ENCODE measurements around the gene MORC1. TPM values are rescaled to one million over a fixed set of nuclear protein-coding genes. Genes with fewer than 3 reads are reported as not detected.

Gene MORC1
- total RNA-seq, 2 experiments from 2014 or later: not detected

- Mint-ChIP-seq H3K4me3 (peak overlapping the region; percentile 52), H3K9me3 (no peaks in the 10 kb centered on the region), H3K27me3 (no peaks in the 10 kb centered on the region), H3K27ac (no peak overlapping the region), H3K4me1 (ENCODE audit: low read depth) (peaks cover 17% of the 10 kb centered on the region), H3K36me3 (ENCODE audit: low read depth) (no peaks in the 10 kb centered on the region)
- Histone ChIP-seq H3K27me3 (ENCODE audit: control insufficient read depth in 1 of 2, insufficient read depth in 2 of 2, low read length in 2 of 2) (no peaks in the 10 kb centered on the region), H3K27ac (ENCODE audit: low read depth in 1 of 2, low read length in 2 of 2) (no peak overlapping the region), H3K9me3 (ENCODE audit: control insufficient read depth in 1 of 2, insufficient read depth in 1 of 2, low read length in 2 of 2) (peaks cover 0 to 4% of the 10 kb centered on the region in 2 experiments), H3K4me3 (ENCODE audit: low read length) (no peak overlapping the region), H3K36me3 (ENCODE audit: insufficient read depth, low read length) (no peaks in the 10 kb centered on the region), H3K4me1 (ENCODE audit: insufficient read depth, low read length) (peaks cover 6% of the 10 kb centered on the region)
- ChIA-PET CTCF (interaction anchor here (0.6 to 2.6 kb wide), 27 partner anchors 8 to 428 kb away, joined by 3 to 31 read pairs (median 4); no protein-coding TSS in a partner anchor), POLR2A (interaction anchor here (0.6 to 1.5 kb wide), 6 partner anchors 38 to 252 kb away, joined by 3 to 15 read pairs (median 4); no protein-coding TSS in a partner anchor)
- peak; percentile 40 to 86 (median 52) for DNase-seq
- peak; percentile 97 for ATAC-seq (ENCODE audit: poor library complexity)
- intact Hi-C loops (cut with DNase I, micrococcal nuclease): loop anchor here (1.0 to 5.0 kb wide), 6 partner anchors 97 to 426 kb away; no protein-coding TSS in a partner anchor
- TF ChIP-seq CTCF (IDR thresholded peaks at IDR 0.05): peak; percentile 88
These were observed 202.9 kb downstream of the MORC1 start for GRCh38 chr3:108914774-108915641.

- Histone ChIP-seq H3K36me3 (ENCODE audit: insufficient read depth, low read length) (no peaks in the 10 kb centered on the region), H3K27me3 (ENCODE audit: control insufficient read depth in 1 of 2, insufficient read depth in 2 of 2, low read length in 2 of 2) (no peaks in the 10 kb centered on the region), H3K4me1 (ENCODE audit: insufficient read depth, low read length) (peaks cover 4% of the 10 kb centered on the region), H3K4me3 (ENCODE audit: low read length) (no peak overlapping the region), H3K9me3 (ENCODE audit: control insufficient read depth in 1 of 2, insufficient read depth in 1 of 2, low read length in 2 of 2) (peaks cover 0 to 5% of the 10 kb centered on the region in 2 experiments), H3K27ac (ENCODE audit: low read depth in 1 of 2, low read length in 2 of 2) (no peak overlapping the region)
- Mint-ChIP-seq H3K9me3 (no peaks in the 10 kb centered on the region), H3K4me3 (no peak overlapping the region), H3K27me3 (no peaks in the 10 kb centered on the region), H3K27ac (no peak overlapping the region), H3K36me3 (ENCODE audit: low read depth) (no peaks in the 10 kb centered on the region), H3K4me1 (ENCODE audit: low read depth) (peaks cover 13% of the 10 kb centered on the region)
- no peak for ATAC-seq (ENCODE audit: poor library complexity)
- intact Hi-C loops (cut with DNase I, micrococcal nuclease): no loop called here
- TF ChIP-seq CTCF (IDR thresholded peaks at IDR 0.05): no peak
- ChIA-PET POLR2A (no interaction called here), CTCF (no interaction called here)
- no peak for DNase-seq
These were observed 208.1 kb downstream of the MORC1 start for GRCh38 chr3:108909799-108910198.

Other genes starting within 250 kb of the MORC1 start
- gene GUCA1C, start 164.3 kb downstream of the MORC1 start, total RNA-seq: not detected
- gene C3orf85, start 18.6 kb upstream of the MORC1 start, total RNA-seq: not detected
- gene DPPA2, start 198.4 kb upstream of the MORC1 start, total RNA-seq: not detected
- 1 to 10 TPM; 2.5 to 3.6 TPM for gene DPPA4, start 219.4 kb upstream of the MORC1 start, total RNA-seq